A673 (cell line): Measurements from ENCODE around the gene INPP5F. TPM values are rescaled to one million over a fixed set of nuclear protein-coding genes. Genes with fewer than 3 reads are reported as not detected.

Experiments
- BruUV-seq: library from RNA; stranded (reverse); fragments of 400-500 nt; replicated peaks from 2 replicates; lab custom pipeline; 2021; lab: Mats Ljungman, UMichigan
- CTCF ChIA-PET: fragments of 300-600 bp; sonication (Branson Sonifier 250); formaldehyde crosslinking; loops from one replicate; lab custom pipeline; 2022; ENCODE audit warnings: antibody characterized with exemption; lab: Charles Lee
- POLR2A ChIA-PET: fragments of 300-600 bp; sonication (Branson Sonifier 250); formaldehyde crosslinking; loops from one replicate; lab custom pipeline; 2022; ENCODE audit warnings: antibody characterized with exemption; ENCODE audit not compliant: low non-redundant PET; lab: Charles Lee
- DNase-seq: peaks from one replicate; pipeline ENCODE4 v3.0.0-alpha.2; 2015; ENCODE audit warnings: low spot score
- H3K27ac ChIP-seq: fragments of 200-600 bp; sonication (generic); 2 replicates; pipeline ENCODE4 v1.5.1; 2016; ENCODE audit warnings: mixed run types, low read depth, mild to moderate bottlenecking, mixed read lengths, antibody characterized with exemption, low read length; ENCODE audit not compliant: poor library complexity, severe bottlenecking
- H3K27me3 ChIP-seq: fragments of 200-600 bp; sonication (generic); replicated peaks from 2 replicates; pipeline ENCODE4 v1.6.1; 2017; ENCODE audit warnings: mixed run types, low read depth, mild to moderate bottlenecking, mixed read lengths, antibody characterized with exemption, low read length; ENCODE audit not compliant: insufficient read depth, poor library complexity
- H3K36me3 ChIP-seq: fragments of 200-600 bp; sonication (generic); 2 replicates; pipeline ENCODE4 v1.6.1; 2016; ENCODE audit warnings: mixed run types, mild to moderate bottlenecking, mixed read lengths, antibody characterized with exemption, low read length; ENCODE audit not compliant: insufficient read depth, poor library complexity, severe bottlenecking
- H3K4me1 ChIP-seq: fragments of 200-600 bp; sonication (generic); 2 replicates; pipeline ENCODE4 v1.6.1; 2017; ENCODE audit warnings: mixed run types, mild to moderate bottlenecking, mixed read lengths, antibody characterized with exemption, low read length; ENCODE audit not compliant: insufficient read depth, poor library complexity, severe bottlenecking
- H3K4me3 ChIP-seq: fragments of 200-600 bp; sonication (generic); 2 replicates; pipeline ENCODE4 v1.5.1; 2016; ENCODE audit warnings: low read depth, mixed run types, mild to moderate bottlenecking, mixed read lengths, low read length; ENCODE audit not compliant: poor library complexity, severe bottlenecking
- H3K9me3 ChIP-seq: fragments of 200-600 bp; sonication (generic); 2 replicates; pipeline ENCODE4 v1.6.1; 2016; ENCODE audit warnings: mixed run types, low read depth, mild to moderate bottlenecking, mixed read lengths, antibody characterized with exemption, low read length; ENCODE audit not compliant: poor library complexity, severe bottlenecking
- EZH2 ChIP-seq: fragments of 200-600 bp; sonication (generic); IDR thresholded peaks from 2 replicates; pipeline ENCODE4 v1.6.1; 2017; ENCODE audit warnings: borderline replicate concordance, low read depth, mild to moderate bottlenecking, mixed read lengths, antibody characterized with exemption, low read length; ENCODE audit not compliant: poor library complexity, severe bottlenecking
- intact Hi-C: fragments of 100-400 bp; cut with micrococcal nuclease; formaldehyde crosslinking; loops from one replicate; pipeline ENCODE4 v1.10.0; 2022; ENCODE audit not compliant: unreplicated experiment
- total RNA-seq: library from RNA; stranded (reverse); gene quantifications from 2 replicates; pipeline ENCODE4 v1.2.3, GENCODE V29; 2021
- TF ChIP-seq, protein P1 (sequence below): fragments of 300-800, 200-600 bp; sonication (generic); conservative IDR thresholded peaks from 2 replicates; pipeline ENCODE4 v1.5.1; 2017; ENCODE audit warnings: low read depth, mild to moderate bottlenecking, antibody characterized with exemption, low read length, moderate library complexity, mixed read lengths

Gene INPP5F
- total RNA-seq, 1 experiment from 2014 or later, result 22.0 TPM

DNA sequence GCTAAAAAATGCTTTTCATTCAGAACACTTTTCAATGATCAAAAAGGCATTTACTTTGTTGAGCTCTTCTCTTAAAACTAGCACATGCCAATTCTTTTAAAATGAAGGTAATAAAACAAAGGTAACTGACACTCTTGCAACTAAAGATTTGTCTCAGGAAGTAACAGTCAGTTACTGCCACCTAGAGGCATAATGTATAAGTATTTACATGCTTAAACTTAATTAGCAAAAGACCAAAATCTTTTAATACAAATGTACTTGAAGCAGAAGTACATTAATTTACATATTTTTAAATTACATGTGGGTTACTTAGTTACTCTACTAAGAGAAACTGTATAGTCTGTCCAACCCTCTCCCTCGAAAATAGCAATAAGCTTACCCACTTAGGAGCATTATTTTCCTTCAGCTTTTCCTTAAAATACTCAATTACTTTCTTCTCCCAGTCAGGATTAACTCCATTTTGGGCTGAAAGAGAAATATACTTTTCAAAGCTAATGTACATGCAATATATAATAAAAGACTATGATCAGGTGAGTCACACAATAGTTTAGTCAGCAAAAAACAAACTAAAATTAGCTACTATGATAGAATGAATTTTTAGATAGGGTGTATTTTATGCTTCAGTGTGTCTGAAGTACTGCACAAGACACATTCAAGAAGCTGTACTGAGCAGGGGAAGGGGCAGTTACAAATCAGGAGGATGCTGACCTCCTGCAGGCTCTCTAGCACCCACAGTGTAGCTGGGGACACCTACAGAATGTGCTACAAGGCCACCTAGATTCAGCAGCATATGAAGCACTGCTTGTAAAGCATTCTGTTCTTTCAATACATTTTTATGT is 133.8 kb downstream of the INPP5F start:
- intact Hi-C loops, result loop anchor here (1.0 to 5.0 kb wide), 3 partner anchors 107 to 252 kb away; no protein-coding TSS in a partner anchor
- TF ChIP-seq, protein P1, sequence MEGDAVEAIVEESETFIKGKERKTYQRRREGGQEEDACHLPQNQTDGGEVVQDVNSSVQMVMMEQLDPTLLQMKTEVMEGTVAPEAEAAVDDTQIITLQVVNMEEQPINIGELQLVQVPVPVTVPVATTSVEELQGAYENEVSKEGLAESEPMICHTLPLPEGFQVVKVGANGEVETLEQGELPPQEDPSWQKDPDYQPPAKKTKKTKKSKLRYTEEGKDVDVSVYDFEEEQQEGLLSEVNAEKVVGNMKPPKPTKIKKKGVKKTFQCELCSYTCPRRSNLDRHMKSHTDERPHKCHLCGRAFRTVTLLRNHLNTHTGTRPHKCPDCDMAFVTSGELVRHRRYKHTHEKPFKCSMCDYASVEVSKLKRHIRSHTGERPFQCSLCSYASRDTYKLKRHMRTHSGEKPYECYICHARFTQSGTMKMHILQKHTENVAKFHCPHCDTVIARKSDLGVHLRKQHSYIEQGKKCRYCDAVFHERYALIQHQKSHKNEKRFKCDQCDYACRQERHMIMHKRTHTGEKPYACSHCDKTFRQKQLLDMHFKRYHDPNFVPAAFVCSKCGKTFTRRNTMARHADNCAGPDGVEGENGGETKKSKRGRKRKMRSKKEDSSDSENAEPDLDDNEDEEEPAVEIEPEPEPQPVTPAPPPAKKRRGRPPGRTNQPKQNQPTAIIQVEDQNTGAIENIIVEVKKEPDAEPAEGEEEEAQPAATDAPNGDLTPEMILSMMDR, result peak; percentile 72
- TF ChIP-seq EZH2, result no peak
- no peak overlapping the region for H3K27ac ChIP-seq
- peaks cover 39% of the 10 kb centered on the region for H3K36me3 ChIP-seq
- no peaks in the 10 kb centered on the region for H3K27me3 ChIP-seq
- H3K9me3 ChIP-seq, result no peaks in the 10 kb centered on the region
- peaks cover 11% of the 10 kb centered on the region for H3K4me1 ChIP-seq
- no peak overlapping the region for H3K4me3 ChIP-seq
- DNase-seq, result peak; percentile 53
- CTCF ChIA-PET, result interaction anchor here (2.8 kb wide), 1 partner anchor 109 kb away, joined by 13 read pairs; no protein-coding TSS in a partner anchor
- BruUV-seq, result no TSS peak
- POLR2A ChIA-PET, result interaction anchor here (0.6 kb wide), 1 partner anchor 313 kb away, joined by 3 read pairs; no protein-coding TSS in a partner anchor

DNA sequence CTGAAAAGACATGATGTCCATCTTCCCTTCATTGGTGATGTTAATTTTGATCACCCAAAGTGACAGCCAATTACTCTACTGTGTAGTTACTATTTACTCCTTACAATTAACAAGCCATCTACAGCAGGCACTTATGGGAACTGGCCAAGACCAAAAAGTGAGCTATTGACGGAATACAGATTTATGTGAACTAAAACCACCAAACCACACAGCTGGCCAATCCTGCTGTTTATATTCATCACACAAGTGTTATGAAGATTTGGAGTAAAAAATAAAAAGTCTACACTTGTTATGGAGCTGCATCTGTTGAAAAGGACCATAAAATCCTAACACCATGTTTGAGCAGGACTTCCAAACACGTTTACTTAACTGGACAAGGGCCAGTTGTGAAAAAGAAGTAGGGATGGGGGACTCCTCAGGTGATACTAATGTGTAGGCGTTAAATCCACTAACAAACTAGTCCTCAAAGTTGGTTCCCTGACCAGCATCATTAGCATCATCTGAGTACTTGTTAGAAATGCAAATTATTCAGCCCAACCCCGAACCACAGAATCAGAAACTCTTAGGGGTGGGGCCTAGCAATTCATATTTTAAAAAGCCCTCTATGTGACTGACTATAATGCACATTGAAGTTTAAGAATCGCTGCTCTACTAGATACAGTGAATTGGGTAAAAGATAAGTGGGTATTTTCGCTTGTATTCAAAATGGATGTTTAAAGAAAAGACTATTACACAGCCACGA is 135.2 kb downstream of the INPP5F start:
- no peaks in the 10 kb centered on the region for H3K9me3 ChIP-seq
- no peak overlapping the region for H3K4me3 ChIP-seq
- TF ChIP-seq EZH2, result no peak
- TF ChIP-seq, protein P1, result no peak
- BruUV-seq, result no TSS peak
- no peaks in the 10 kb centered on the region for H3K27me3 ChIP-seq
- intact Hi-C loops, result no loop called here
- CTCF ChIA-PET, result no interaction called here
- no peak overlapping the region for H3K27ac ChIP-seq
- POLR2A ChIA-PET, result no interaction called here
- H3K4me1 ChIP-seq, result peaks cover 11% of the 10 kb centered on the region
- H3K36me3 ChIP-seq, result peaks cover 35% of the 10 kb centered on the region
- DNase-seq, result no peak

- POLR2A ChIA-PET, result no interaction called here
- DNase-seq, result no peak
- H3K4me3 ChIP-seq, result no peak overlapping the region
- H3K27ac ChIP-seq, result no peak overlapping the region
- BruUV-seq, result no TSS peak
- CTCF ChIA-PET, result interaction anchor here (0.6 kb wide), 1 partner anchor 165 kb away, joined by 3 read pairs; no protein-coding TSS in a partner anchor
- H3K4me1 ChIP-seq, result peaks cover 11% of the 10 kb centered on the region
- no peaks in the 10 kb centered on the region for H3K9me3 ChIP-seq
- H3K27me3 ChIP-seq, result no peaks in the 10 kb centered on the region
- peaks cover 22% of the 10 kb centered on the region for H3K36me3 ChIP-seq
- no peak for TF ChIP-seq EZH2
- TF ChIP-seq, protein P1, result no peak
- intact Hi-C loops, result no loop called here
Measured at GRCh38 chr10:119862524-119862923, 136.7 kb downstream of the INPP5F start.
